Hepatocyte (in vitro differentiated cells): ENCODE results near the gene TMEM51.

Source experiments
- CTCF ChIP-seq: fragments of 200-600 bp; sonication (generic); IDR thresholded peaks from 2 replicates; pipeline ENCODE4 v1.5.1; 2016; ENCODE audit warnings: antibody characterized with exemption, mild to moderate bottlenecking; ENCODE audit not compliant: poor library complexity
- EZH2 ChIP-seq: fragments of 200-600 bp; sonication (generic); IDR thresholded peaks from 2 replicates; pipeline ENCODE4 v1.6.1; 2016; ENCODE audit warnings: antibody characterized with exemption, mild to moderate bottlenecking, borderline replicate concordance

GRCh38 chr1:15245593-15246360 lies 92.2 kb downstream of the TMEM51 start:
- TF ChIP-seq CTCF = no peak
- no peak for TF ChIP-seq EZH2
